HL-60 (cell line): ENCODE results near the gene NCOA3.

Source experiments
- DNase-seq, 2 experiments: peaks; one replicate each; pipeline ENCODE4 v3.0.0-alpha.2; 2010 to 2020; ENCODE audit warnings: low read depth in 1 of 2, low spot score in 1 of 2
- H3K27ac ChIP-seq: fragments of 250-450 bp; sonication (Bioruptor Pico); replicated peaks from 2 replicates; pipeline ENCODE4 v1.5.1; 2020; ENCODE audit warnings: mild to moderate bottlenecking, moderate library complexity
- H3K27me3 ChIP-seq: fragments of 250-450 bp; sonication (Bioruptor Pico); 2 replicates; pipeline ENCODE4 v1.5.1; 2021; ENCODE audit warnings: mild to moderate bottlenecking, moderate library complexity; ENCODE audit not compliant: insufficient read depth, poor library complexity, severe bottlenecking
- H3K4me3 ChIP-seq: replicated peaks from 2 replicates; pipeline ENCODE4 v1.5.1; 2011; ENCODE audit warnings: mild to moderate bottlenecking, control low read depth, low read length; ENCODE audit not compliant: insufficient read depth
- CTCF ChIP-seq: IDR thresholded peaks from one replicate; pipeline ENCODE4 v1.5.1; 2011; ENCODE audit warnings: low read length, control low read depth, inconsistent platforms; ENCODE audit not compliant: insufficient read depth
- GABPA ChIP-seq: IDR thresholded peaks from 2 replicates; pipeline ENCODE4 v1.6.1; 2012; ENCODE audit warnings: low read depth
- POLR2AphosphoS5 ChIP-seq: IDR thresholded peaks from 2 replicates; pipeline ENCODE4 v1.6.1; 2012; ENCODE audit warnings: low read depth
- REST ChIP-seq: IDR thresholded peaks from 2 replicates; pipeline ENCODE4 v1.6.1; 2012; ENCODE audit warnings: low read depth; ENCODE audit not compliant: insufficient replicate concordance
- SPI1 ChIP-seq: IDR thresholded peaks from 2 replicates; pipeline ENCODE4 v1.6.1; 2012; ENCODE audit warnings: low read depth, mild to moderate bottlenecking, borderline replicate concordance

NCOA3 gene

GRCh38 chr20:47678536-47678935, 176.8 kb downstream of the NCOA3 start:
- Histone ChIP-seq H3K4me3 (no peak overlapping the region), H3K27ac (no peak overlapping the region), H3K27me3 (no peaks in the 10 kb centered on the region)
- DNase-seq = no peak
- TF ChIP-seq GABPA (no peak), POLR2AphosphoS5 (no peak), CTCF (no peak), REST (no peak), SPI1 (no peak)

- Histone ChIP-seq H3K27me3 (no peaks in the 10 kb centered on the region), H3K4me3 (no peak overlapping the region), H3K27ac (no peak overlapping the region)
- DNase-seq = no peak
- TF ChIP-seq REST (no peak), CTCF (no peak), GABPA (no peak), SPI1 (no peak), POLR2AphosphoS5 (no peak)
Measured at GRCh38 chr20:47679462-47679861, 177.8 kb downstream of the NCOA3 start.

- no peaks in the 10 kb centered on the region for H3K27me3 ChIP-seq
- no peak for DNase-seq
- no peak overlapping the region for H3K4me3 ChIP-seq
- H3K27ac ChIP-seq = no peak overlapping the region
- TF ChIP-seq SPI1 = no peak
- no peak for TF ChIP-seq CTCF
- TF ChIP-seq GABPA = no peak
- no peak for TF ChIP-seq REST
- TF ChIP-seq POLR2AphosphoS5 = no peak
Measured at GRCh38 chr20:47680804-47681529, 179.3 kb downstream of the NCOA3 start.
